Measurements from ENCODE around the gene TSFM. TPM values are rescaled to one million over a fixed set of nuclear protein-coding genes. Genes with fewer than 3 reads are reported as not detected.

The TSFM gene
- total and polyA plus RNA-seq, 2 of the 13 experiments (the other 11 are each of a cell fraction or from before 2014, with no cell fraction given), result 29.8 to 68.3 TPM

DNA sequence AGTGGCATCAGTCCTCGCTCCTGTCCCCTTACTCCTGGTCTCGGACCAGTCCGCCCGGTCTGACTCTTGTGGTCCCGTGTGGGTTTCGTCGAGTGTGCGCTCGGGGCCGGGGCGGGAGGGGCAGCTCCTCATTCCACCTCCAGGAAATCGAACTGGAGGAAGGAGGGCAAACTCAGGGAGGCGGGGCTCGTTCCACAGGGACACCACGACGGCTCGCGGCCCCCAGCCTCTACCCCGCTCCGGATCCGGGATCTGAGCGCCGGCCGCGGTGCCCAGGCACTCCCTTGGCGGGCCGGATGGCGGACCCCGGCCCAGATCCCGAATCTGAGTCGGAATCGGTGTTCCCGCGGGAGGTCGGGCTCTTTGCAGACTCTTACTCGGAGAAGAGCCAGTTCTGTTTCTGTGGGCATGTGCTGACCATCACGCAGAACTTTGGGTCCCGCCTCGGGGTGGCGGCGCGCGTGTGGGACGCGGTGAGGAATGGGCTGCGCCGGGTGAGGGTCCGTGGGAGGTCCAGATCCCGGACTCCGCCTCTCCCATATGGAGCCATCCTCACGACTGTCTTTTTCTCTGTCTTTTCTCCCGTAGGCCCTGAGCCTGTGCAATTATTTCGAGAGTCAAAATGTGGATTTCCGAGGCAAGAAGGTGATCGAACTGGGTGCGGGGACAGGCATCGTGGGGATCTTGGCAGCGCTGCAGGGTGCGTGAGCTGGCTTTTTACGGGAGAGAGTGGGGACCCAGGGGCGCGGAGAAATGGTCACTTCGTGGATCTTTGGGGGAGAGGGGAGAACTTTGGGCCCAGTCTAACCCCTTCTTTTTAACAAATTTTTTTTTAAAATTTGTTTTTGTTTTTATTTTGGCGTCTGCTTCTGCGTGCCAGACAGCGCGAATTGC is 9.9 kb upstream of the TSFM start, which contains the start of gene EEF1AKMT3 (continued):
- TF ChIP-seq, protein P1, sequence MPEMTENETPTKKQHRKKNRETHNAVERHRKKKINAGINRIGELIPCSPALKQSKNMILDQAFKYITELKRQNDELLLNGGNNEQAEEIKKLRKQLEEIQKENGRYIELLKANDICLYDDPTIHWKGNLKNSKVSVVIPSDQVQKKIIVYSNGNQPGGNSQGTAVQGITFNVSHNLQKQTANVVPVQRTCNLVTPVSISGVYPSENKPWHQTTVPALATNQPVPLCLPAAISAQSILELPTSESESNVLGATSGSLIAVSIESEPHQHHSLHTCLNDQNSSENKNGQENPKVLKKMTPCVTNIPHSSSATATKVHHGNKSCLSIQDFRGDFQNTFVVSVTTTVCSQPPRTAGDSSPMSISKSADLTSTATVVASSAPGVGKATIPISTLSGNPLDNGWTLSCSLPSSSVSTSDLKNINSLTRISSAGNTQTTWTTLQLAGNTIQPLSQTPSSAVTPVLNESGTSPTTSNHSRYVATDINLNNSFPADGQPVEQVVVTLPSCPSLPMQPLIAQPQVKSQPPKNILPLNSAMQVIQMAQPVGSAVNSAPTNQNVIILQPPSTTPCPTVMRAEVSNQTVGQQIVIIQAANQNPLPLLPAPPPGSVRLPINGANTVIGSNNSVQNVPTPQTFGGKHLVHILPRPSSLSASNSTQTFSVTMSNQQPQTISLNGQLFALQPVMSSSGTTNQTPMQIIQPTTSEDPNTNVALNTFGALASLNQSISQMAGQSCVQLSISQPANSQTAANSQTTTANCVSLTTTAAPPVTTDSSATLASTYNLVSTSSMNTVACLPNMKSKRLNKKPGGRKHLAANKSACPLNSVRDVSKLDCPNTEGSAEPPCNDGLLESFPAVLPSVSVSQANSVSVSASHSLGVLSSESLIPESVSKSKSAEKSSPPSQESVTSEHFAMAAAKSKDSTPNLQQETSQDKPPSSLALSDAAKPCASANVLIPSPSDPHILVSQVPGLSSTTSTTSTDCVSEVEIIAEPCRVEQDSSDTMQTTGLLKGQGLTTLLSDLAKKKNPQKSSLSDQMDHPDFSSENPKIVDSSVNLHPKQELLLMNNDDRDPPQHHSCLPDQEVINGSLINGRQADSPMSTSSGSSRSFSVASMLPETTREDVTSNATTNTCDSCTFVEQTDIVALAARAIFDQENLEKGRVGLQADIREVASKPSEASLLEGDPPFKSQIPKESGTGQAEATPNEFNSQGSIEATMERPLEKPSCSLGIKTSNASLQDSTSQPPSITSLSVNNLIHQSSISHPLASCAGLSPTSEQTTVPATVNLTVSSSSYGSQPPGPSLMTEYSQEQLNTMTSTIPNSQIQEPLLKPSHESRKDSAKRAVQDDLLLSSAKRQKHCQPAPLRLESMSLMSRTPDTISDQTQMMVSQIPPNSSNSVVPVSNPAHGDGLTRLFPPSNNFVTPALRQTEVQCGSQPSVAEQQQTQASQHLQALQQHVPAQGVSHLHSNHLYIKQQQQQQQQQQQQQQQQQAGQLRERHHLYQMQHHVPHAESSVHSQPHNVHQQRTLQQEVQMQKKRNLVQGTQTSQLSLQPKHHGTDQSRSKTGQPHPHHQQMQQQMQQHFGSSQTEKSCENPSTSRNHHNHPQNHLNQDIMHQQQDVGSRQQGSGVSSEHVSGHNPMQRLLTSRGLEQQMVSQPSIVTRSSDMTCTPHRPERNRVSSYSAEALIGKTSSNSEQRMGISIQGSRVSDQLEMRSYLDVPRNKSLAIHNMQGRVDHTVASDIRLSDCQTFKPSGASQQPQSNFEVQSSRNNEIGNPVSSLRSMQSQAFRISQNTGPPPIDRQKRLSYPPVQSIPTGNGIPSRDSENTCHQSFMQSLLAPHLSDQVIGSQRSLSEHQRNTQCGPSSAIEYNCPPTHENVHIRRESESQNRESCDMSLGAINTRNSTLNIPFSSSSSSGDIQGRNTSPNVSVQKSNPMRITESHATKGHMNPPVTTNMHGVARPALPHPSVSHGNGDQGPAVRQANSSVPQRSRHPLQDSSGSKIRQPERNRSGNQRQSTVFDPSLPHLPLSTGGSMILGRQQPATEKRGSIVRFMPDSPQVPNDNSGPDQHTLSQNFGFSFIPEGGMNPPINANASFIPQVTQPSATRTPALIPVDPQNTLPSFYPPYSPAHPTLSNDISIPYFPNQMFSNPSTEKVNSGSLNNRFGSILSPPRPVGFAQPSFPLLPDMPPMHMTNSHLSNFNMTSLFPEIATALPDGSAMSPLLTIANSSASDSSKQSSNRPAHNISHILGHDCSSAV (CRISPR knock-in tag; IDR thresholded peaks at IDR 0.05; ENCODE audit: borderline replicate concordance), result no peak
- TF ChIP-seq, protein P2, sequence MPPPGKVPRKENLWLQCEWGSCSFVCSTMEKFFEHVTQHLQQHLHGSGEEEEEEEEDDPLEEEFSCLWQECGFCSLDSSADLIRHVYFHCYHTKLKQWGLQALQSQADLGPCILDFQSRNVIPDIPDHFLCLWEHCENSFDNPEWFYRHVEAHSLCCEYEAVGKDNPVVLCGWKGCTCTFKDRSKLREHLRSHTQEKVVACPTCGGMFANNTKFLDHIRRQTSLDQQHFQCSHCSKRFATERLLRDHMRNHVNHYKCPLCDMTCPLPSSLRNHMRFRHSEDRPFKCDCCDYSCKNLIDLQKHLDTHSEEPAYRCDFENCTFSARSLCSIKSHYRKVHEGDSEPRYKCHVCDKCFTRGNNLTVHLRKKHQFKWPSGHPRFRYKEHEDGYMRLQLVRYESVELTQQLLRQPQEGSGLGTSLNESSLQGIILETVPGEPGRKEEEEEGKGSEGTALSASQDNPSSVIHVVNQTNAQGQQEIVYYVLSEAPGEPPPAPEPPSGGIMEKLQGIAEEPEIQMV (CRISPR knock-in tag; IDR thresholded peaks at IDR 0.05; ENCODE audit: low read depth), result no peak
- TF ChIP-seq ZNF672 (CRISPR knock-in tag; IDR thresholded peaks at IDR 0.05) (no peak), SETDB1 (CRISPR knock-in tag; IDR thresholded peaks at IDR 0.05; ENCODE audit: borderline replicate concordance) (no peak), TGIF2 (CRISPR knock-in tag; IDR thresholded peaks at IDR 0.05) (0 out of 2 replicates have a peak, but pooled peaks have one; percentile 45), ZKSCAN8 (CRISPR knock-in tag; IDR thresholded peaks at IDR 0.05; ENCODE audit: borderline replicate concordance) (no peak; the same call in 1 of the 2 replicates), KLF12 (CRISPR knock-in tag; IDR thresholded peaks at IDR 0.05; ENCODE audit: borderline replicate concordance) (0 out of 2 replicates have a peak, but pooled peaks have one; percentile 59), TCF7 (IDR thresholded peaks at IDR 0.05; ENCODE audit: low read depth) (no peak), NR2F1 (CRISPR knock-in tag; IDR thresholded peaks at IDR 0.05) (no peak), AKAP8 (CRISPR knock-in tag; IDR thresholded peaks at IDR 0.05) (no peak), ZNF615 (CRISPR knock-in tag; IDR thresholded peaks at IDR 0.05; ENCODE audit: borderline replicate concordance) (no peak), CCAR2 (optimal IDR thresholded peaks at IDR 0.05; ENCODE audit: low read depth, low read length) (no peak), ATF1 (CRISPR knock-in tag; IDR thresholded peaks at IDR 0.05) (no peak), NKX3-1 (CRISPR knock-in tag; IDR thresholded peaks at IDR 0.05) (no peak), RBFOX2 (IDR thresholded peaks at IDR 0.05; ENCODE audit: low read depth, low read length) (peak; percentile 69), ZNF224 (CRISPR knock-in tag; IDR thresholded peaks at IDR 0.05) (peak; percentile 1; the same call in 1 of the 2 replicates), ZNF205 (CRISPR knock-in tag; IDR thresholded peaks at IDR 0.05) (no peak), RBM22 (optimal IDR thresholded peaks at IDR 0.05; ENCODE audit: low read length) (no peak), HNF4A (CRISPR knock-in tag; IDR thresholded peaks at IDR 0.05) (no peak)
- TF ChIP-seq, protein P3, sequence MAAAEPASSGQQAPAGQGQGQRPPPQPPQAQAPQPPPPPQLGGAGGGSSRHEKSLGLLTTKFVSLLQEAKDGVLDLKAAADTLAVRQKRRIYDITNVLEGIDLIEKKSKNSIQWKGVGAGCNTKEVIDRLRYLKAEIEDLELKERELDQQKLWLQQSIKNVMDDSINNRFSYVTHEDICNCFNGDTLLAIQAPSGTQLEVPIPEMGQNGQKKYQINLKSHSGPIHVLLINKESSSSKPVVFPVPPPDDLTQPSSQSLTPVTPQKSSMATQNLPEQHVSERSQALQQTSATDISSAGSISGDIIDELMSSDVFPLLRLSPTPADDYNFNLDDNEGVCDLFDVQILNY (CRISPR knock-in tag; conservative IDR thresholded peaks at IDR 0.05), result 0 out of 2 replicates have a peak, but pooled peaks have one; percentile 5
